ENCODE measurements around the gene LPP. TPM values are rescaled to one million over a fixed set of nuclear protein-coding genes. Genes with fewer than 3 reads are reported as not detected.

Gene LPP
- total RNA-seq, 1 donor from 2014 or later, result 97.4 TPM

GRCh38 chr3:188185717-188186251 lies 31.8 kb downstream of the LPP start:
- no peak for TF ChIP-seq CTCF (IDR thresholded peaks at IDR 0.05; ENCODE audit: borderline replicate concordance)
- Histone ChIP-seq H3K4me3 (peak overlapping the region; percentile 5), H3K27ac (replicated peaks) (peak overlapping the region; percentile 81), H3K27me3 (ENCODE audit: low read depth) (no peaks in the 10 kb centered on the region), H3K36me3 (peaks cover 4% of the 10 kb centered on the region), H3K9me3 (replicated peaks) (no peaks in the 10 kb centered on the region), H3K4me1 (peaks cover 95% of the 10 kb centered on the region)
- intact Hi-C loops (cut with micrococcal nuclease), result no loop called here
- no peak for DNase-seq

GRCh38 chr3:188187053-188187452 lies 33.1 kb downstream of the LPP start:
- H3K27me3 ChIP-seq (ENCODE audit: low read depth), result no peaks in the 10 kb centered on the region
- intact Hi-C loops (cut with micrococcal nuclease), result no loop called here
- no peak for TF ChIP-seq CTCF (IDR thresholded peaks at IDR 0.05; ENCODE audit: borderline replicate concordance)
- H3K4me1 ChIP-seq, result peaks cover 92% of the 10 kb centered on the region
- no peaks in the 10 kb centered on the region for H3K9me3 ChIP-seq (replicated peaks)
- H3K27ac ChIP-seq (replicated peaks), result peak overlapping the region; percentile 81
- DNase-seq, result no peak
- H3K36me3 ChIP-seq, result peaks cover 4% of the 10 kb centered on the region
- no peak overlapping the region for H3K4me3 ChIP-seq

DNA sequence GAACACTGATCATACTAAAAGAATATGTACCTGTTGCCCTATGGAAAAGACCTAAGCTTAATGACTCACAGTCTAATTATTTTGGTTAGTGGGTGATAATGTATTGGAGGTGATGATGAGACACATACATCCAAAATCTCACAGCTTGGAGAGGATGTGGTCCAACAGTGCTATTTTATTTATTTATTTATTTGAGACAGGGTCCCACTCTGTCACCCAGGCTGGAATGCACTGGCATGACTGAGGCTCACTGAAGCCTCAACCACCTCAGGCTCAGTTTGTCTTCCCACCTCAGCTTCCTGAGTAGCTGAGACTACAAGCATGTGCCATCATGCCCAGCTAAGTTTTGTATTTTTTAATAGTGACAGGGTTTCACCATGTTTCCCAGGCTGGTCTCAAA lies 35.0 kb downstream of the LPP start:
- no peak for TF ChIP-seq CTCF (IDR thresholded peaks at IDR 0.05; ENCODE audit: borderline replicate concordance)
- peaks cover 8% of the 10 kb centered on the region for H3K36me3 ChIP-seq
- intact Hi-C loops (cut with micrococcal nuclease), result no loop called here
- no peak overlapping the region for H3K4me3 ChIP-seq
- no peaks in the 10 kb centered on the region for H3K27me3 ChIP-seq (ENCODE audit: low read depth)
- DNase-seq, result no peak
- peak overlapping the region; percentile 81 for H3K27ac ChIP-seq (replicated peaks)
- peaks cover 90% of the 10 kb centered on the region for H3K4me1 ChIP-seq
- H3K9me3 ChIP-seq (replicated peaks), result no peaks in the 10 kb centered on the region

DNA sequence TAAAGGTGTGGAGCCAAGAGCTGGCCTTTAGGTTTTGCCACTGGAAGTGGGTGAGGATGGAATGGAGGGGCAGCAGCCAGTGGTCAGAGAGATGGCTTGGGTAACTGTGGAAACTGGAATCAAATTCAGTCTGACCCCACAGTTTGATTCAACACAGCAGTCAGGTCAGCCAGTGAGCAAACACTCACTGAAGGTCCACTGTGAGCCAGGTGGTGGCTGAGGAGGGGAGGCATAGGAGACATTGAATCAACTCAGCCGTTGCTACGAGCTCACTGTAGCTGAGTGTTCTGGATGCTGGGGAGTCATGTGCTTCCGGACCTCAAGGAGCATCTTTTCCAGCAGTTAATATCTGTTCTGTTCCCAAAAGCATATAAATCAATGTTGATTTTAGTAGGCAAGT lies 37.5 kb downstream of the LPP start:
- Histone ChIP-seq H3K4me3 (no peak overlapping the region), H3K27me3 (ENCODE audit: low read depth) (no peaks in the 10 kb centered on the region), H3K36me3 (peaks cover 8% of the 10 kb centered on the region), H3K4me1 (peaks cover 87% of the 10 kb centered on the region), H3K27ac (replicated peaks) (peak overlapping the region; percentile 81), H3K9me3 (replicated peaks) (no peaks in the 10 kb centered on the region)
- intact Hi-C loops (cut with micrococcal nuclease), result no loop called here
- DNase-seq, result no peak
- no peak for TF ChIP-seq CTCF (IDR thresholded peaks at IDR 0.05; ENCODE audit: borderline replicate concordance)

DNA sequence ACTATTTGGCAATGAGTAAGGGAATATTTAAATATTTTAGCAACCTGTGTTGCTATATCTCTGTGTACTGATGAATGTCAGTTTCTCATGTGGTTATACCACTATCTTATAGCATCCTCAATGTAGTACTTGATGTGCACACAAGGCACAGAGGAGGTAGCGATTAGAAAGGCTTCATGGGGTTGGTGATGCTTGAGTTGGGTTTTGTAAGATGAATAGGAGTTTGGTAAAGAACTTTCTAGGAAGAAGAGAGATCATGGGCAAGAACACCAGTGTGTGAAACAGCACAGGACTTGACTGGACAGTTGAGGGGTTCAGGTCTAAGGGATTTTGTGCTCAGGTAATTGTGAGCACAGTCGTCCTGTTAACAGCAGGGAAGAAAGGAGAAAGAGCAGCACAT lies 38.1 kb downstream of the LPP start:
- Histone ChIP-seq H3K9me3 (replicated peaks) (no peaks in the 10 kb centered on the region), H3K27me3 (ENCODE audit: low read depth) (no peaks in the 10 kb centered on the region), H3K4me1 (peaks cover 87% of the 10 kb centered on the region), H3K27ac (replicated peaks) (no peak overlapping the region), H3K36me3 (peaks cover 8% of the 10 kb centered on the region), H3K4me3 (no peak overlapping the region)
- TF ChIP-seq CTCF (IDR thresholded peaks at IDR 0.05; ENCODE audit: borderline replicate concordance), result no peak
- no peak for DNase-seq
- intact Hi-C loops (cut with micrococcal nuclease), result no loop called here
